SK-N-SH treated with all-trans-retinoic acid at 6 μM for 48 hours (cell line): ENCODE results near the gene SLC10A4.

ENCODE experiments used
- ARNTL ChIP-seq: fragments of 450-650 bp; formaldehyde crosslinking; IDR thresholded peaks from 2 replicates; pipeline ENCODE4 v1.5.0; 2020; ENCODE audit warnings: low read depth, mild to moderate bottlenecking, moderate library complexity, borderline replicate concordance
- OSR1 ChIP-seq: fragments of 250-450 bp; sonication (Bioruptor Pico); IDR thresholded peaks from 2 replicates; pipeline ENCODE4 v1.8.0; 2022; ENCODE audit warnings: moderate library complexity, mild to moderate bottlenecking, inconsistent platforms
- PPARA ChIP-seq: fragments of 250-450 bp; sonication (Bioruptor Pico); IDR thresholded peaks from 2 replicates; pipeline ENCODE4 v1.5.0; 2020; ENCODE audit warnings: mild to moderate bottlenecking, borderline replicate concordance
- ZC3H10 ChIP-seq: fragments of 250-450 bp; sonication (Bioruptor Pico); IDR thresholded peaks from 2 replicates; pipeline ENCODE4 v1.5.1; 2021; ENCODE audit warnings: mild to moderate bottlenecking, moderate library complexity
- ZFP3 ChIP-seq: fragments of 250-450 bp; sonication (Bioruptor Pico); IDR thresholded peaks from 2 replicates; pipeline ENCODE4 v1.5.0; 2020; ENCODE audit warnings: mild to moderate bottlenecking, moderate library complexity
- ZFP30 ChIP-seq: fragments of 450-650 bp; formaldehyde crosslinking; IDR thresholded peaks from 2 replicates; pipeline ENCODE4 v1.5.0; 2022; ENCODE audit warnings: mild to moderate bottlenecking, moderate library complexity
- TF ChIP-seq, protein P1 (sequence below): fragments of 250-450 bp; sonication (Bioruptor Pico); IDR thresholded peaks from 2 replicates; pipeline ENCODE4 v1.5.1; 2021; ENCODE audit warnings: mild to moderate bottlenecking, moderate library complexity
- TF ChIP-seq, protein P2 (sequence below): fragments of 250-450 bp; sonication (Bioruptor Pico); IDR thresholded peaks from 2 replicates; pipeline ENCODE4 v1.8.0; 2020; ENCODE audit warnings: mild to moderate bottlenecking, moderate library complexity, borderline replicate concordance
- TF ChIP-seq, protein P3 (sequence below): fragments of 250-450 bp; sonication (Bioruptor Pico); IDR thresholded peaks from 2 replicates; pipeline ENCODE4 v1.5.0; 2020; ENCODE audit warnings: mild to moderate bottlenecking, moderate library complexity

DNA sequence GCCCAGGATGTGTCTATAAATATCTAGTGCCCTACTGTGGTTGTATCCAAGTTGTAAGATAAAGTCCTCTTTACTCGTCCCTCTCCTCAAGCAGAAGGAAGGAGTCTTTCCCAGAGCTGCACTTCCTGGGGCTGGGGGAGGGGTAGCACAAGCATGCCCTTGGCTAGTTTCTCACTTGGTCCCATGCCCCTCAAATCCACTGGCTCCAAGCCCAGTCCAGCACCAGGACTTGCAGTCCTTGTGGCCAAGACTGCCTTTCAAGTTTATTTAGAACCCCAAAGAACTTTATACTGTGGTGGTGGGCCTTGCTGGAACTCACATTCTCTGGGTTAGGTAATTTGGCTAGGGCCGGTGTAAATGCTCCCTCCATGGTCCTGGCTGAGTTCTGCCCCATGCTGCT is 43.2 kb upstream of the SLC10A4 start:
- TF ChIP-seq OSR1 (CRISPR knock-in tag), result no peak
- TF ChIP-seq ARNTL (CRISPR knock-in tag), result no peak
- TF ChIP-seq, protein P1, sequence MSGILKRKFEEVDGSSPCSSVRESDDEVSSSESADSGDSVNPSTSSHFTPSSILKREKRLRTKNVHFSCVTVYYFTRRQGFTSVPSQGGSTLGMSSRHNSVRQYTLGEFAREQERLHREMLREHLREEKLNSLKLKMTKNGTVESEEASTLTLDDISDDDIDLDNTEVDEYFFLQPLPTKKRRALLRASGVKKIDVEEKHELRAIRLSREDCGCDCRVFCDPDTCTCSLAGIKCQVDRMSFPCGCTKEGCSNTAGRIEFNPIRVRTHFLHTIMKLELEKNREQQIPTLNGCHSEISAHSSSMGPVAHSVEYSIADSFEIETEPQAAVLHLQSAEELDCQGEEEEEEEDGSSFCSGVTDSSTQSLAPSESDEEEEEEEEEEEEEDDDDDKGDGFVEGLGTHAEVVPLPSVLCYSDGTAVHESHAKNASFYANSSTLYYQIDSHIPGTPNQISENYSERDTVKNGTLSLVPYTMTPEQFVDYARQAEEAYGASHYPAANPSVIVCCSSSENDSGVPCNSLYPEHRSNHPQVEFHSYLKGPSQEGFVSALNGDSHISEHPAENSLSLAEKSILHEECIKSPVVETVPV (CRISPR knock-in tag), result no peak
- no peak for TF ChIP-seq PPARA (CRISPR knock-in tag)
- TF ChIP-seq ZFP30 (CRISPR knock-in tag), result no peak
- TF ChIP-seq, protein P2, sequence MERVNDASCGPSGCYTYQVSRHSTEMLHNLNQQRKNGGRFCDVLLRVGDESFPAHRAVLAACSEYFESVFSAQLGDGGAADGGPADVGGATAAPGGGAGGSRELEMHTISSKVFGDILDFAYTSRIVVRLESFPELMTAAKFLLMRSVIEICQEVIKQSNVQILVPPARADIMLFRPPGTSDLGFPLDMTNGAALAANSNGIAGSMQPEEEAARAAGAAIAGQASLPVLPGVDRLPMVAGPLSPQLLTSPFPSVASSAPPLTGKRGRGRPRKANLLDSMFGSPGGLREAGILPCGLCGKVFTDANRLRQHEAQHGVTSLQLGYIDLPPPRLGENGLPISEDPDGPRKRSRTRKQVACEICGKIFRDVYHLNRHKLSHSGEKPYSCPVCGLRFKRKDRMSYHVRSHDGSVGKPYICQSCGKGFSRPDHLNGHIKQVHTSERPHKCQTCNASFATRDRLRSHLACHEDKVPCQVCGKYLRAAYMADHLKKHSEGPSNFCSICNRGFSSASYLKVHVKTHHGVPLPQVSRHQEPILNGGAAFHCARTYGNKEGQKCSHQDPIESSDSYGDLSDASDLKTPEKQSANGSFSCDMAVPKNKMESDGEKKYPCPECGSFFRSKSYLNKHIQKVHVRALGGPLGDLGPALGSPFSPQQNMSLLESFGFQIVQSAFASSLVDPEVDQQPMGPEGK (CRISPR knock-in tag), result no peak
- TF ChIP-seq ZC3H10 (CRISPR knock-in tag), result no peak
- TF ChIP-seq, protein P3, sequence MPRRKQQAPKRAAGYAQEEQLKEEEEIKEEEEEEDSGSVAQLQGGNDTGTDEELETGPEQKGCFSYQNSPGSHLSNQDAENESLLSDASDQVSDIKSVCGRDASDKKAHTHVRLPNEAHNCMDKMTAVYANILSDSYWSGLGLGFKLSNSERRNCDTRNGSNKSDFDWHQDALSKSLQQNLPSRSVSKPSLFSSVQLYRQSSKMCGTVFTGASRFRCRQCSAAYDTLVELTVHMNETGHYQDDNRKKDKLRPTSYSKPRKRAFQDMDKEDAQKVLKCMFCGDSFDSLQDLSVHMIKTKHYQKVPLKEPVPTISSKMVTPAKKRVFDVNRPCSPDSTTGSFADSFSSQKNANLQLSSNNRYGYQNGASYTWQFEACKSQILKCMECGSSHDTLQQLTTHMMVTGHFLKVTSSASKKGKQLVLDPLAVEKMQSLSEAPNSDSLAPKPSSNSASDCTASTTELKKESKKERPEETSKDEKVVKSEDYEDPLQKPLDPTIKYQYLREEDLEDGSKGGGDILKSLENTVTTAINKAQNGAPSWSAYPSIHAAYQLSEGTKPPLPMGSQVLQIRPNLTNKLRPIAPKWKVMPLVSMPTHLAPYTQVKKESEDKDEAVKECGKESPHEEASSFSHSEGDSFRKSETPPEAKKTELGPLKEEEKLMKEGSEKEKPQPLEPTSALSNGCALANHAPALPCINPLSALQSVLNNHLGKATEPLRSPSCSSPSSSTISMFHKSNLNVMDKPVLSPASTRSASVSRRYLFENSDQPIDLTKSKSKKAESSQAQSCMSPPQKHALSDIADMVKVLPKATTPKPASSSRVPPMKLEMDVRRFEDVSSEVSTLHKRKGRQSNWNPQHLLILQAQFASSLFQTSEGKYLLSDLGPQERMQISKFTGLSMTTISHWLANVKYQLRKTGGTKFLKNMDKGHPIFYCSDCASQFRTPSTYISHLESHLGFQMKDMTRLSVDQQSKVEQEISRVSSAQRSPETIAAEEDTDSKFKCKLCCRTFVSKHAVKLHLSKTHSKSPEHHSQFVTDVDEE (CRISPR knock-in tag), result no peak
- no peak for TF ChIP-seq ZFP3 (CRISPR knock-in tag)
